Right lobe of liver (tissue), 4 donors: ENCODE results near the gene HCN1.

ENCODE experiments used
- CTCF ChIP-seq, 4 donors: fragments of 200-600 bp in 3 of 4; fragments of 450-650 bp in 1 of 4; IDR thresholded peaks; one replicate each; pipeline versions ENCODE4 v1.5.1 to v1.8.0; 2016 to 2022; ENCODE audit warnings: antibody characterized with exemption in 4 of 4, mild to moderate bottlenecking in 2 of 4
- POLR2A ChIP-seq: fragments of 450-650 bp; IDR thresholded peaks from one replicate; pipeline ENCODE4 v1.6.1; 2017; ENCODE audit warnings: antibody characterized with exemption, mild to moderate bottlenecking
- donor health status: DM: no; HTN: no; CAD: no.
- donor health status: DM: no; HTN: no; CAD: no.
- donor health status: DM: no; HTN: yes; CAD: no.

GRCh38 chr5:45399041-45399440, 297.1 kb downstream of the HCN1 start:
- TF ChIP-seq CTCF (IDR thresholded peaks at IDR 0.05) (no peak), POLR2A (no peak)
